T-helper 2 cell treated with Interferon-gamma antibody and Interleukin-4, amounts not matched to agents 5 μg/mL and 100 μg/mL, for 36 hours (primary cell): ENCODE measurements around the gene RAB27B.

Experiments
- DNase-seq: peaks from one replicate; pipeline ENCODE4 v3.0.0; 2021; ENCODE audit warnings: low spot score
- H3K27ac Mint-ChIP-seq: one replicate; pipeline ENCODE4 v1.8.0; 2021; ENCODE audit warnings: mild to moderate bottlenecking, mixed read lengths
- H3K27me3 Mint-ChIP-seq: one replicate; pipeline ENCODE4 v1.8.0; 2021; ENCODE audit warnings: low read depth, mixed read lengths
- H3K36me3 Mint-ChIP-seq: one replicate; pipeline ENCODE4 v1.8.0; 2021; ENCODE audit warnings: low read depth, mixed read lengths
- H3K4me1 Mint-ChIP-seq: one replicate; pipeline ENCODE4 v1.8.0; 2021; ENCODE audit warnings: low read depth, mixed read lengths
- H3K4me3 Mint-ChIP-seq: one replicate; pipeline ENCODE4 v1.8.0; 2022; ENCODE audit warnings: mild to moderate bottlenecking, moderate library complexity, mixed read lengths
- H3K9me3 Mint-ChIP-seq: one replicate; pipeline ENCODE4 v1.8.0; 2021; ENCODE audit warnings: mixed read lengths

Gene RAB27B

DNA sequence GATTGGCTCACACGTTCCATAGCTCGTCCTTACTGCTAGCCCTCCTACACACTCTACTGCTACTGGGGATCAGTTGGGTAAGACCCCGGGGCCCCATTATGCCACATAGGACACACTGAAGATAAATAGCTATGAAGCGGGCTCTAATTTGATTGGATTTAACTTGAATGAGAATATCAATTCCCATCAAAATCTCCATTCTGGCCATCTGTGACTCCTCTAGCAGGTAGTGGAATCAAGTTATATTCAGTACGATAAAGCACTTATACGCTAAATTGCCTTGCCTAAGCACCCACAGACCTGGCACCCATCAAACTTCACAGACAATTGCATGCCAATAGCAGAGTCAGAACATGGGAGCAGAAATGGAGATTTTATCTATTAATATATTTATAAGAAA lies 91.1 kb downstream of the RAB27B start:
- Mint-ChIP-seq H3K4me1 (no peaks in the 10 kb centered on the region), H3K9me3 (no peaks in the 10 kb centered on the region), H3K36me3 (no peaks in the 10 kb centered on the region), H3K27me3 (no peaks in the 10 kb centered on the region), H3K4me3 (no peak overlapping the region), H3K27ac (no peak overlapping the region)
- DNase-seq: no peak

DNA sequence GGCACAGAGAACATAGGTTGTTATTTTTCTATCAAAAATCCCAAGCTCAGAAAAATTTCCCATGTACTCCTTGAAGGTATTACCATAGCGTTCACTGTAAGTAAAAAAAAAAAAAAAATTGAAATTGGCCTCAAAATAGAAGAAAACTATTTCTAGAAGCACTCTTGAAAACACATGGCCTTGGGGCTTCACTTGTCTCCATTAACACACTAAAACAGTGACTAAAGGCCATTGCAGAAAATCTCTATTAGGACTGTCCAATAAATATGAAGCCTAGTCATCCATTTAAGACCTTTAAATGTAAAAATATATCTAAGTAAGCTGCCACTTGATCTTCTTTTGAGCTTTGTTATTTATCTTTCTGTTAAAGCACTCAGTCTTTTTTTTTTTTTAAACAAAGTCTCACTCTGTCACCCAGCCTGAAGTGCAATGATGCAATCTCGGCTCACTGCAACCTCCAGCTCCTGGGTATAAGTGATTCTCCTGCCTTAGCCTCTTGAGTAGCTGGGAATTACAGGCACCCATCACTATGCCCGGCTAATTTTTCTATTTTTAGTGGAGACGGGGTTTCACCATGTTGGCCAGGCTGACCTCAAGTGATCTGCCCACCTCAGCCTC lies 95.2 kb downstream of the RAB27B start:
- Mint-ChIP-seq H3K4me3 (no peak overlapping the region), H3K27me3 (no peaks in the 10 kb centered on the region), H3K9me3 (no peaks in the 10 kb centered on the region), H3K27ac (no peak overlapping the region), H3K4me1 (no peaks in the 10 kb centered on the region), H3K36me3 (no peaks in the 10 kb centered on the region)
- no peak for DNase-seq

DNA sequence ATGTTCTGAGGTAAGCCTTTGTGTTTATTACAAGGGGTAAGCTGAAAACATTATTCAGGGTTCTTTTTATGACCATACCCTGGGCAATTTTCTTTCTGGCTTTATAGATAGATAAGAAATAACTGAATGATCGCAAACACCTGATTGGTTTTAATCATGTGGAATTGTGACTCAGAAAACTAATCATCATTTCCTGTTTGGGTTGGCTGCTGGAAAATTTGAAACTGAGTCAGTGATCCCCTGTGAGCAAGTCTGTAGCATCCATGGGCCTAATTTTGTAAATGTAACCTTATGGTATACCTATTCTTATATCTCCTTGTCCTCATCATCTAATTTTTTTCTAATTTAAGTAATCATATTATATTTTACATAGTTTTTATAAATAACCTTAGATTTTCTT lies 96.7 kb downstream of the RAB27B start:
- Mint-ChIP-seq H3K27ac (no peak overlapping the region), H3K4me3 (no peak overlapping the region), H3K4me1 (no peaks in the 10 kb centered on the region), H3K9me3 (no peaks in the 10 kb centered on the region), H3K27me3 (no peaks in the 10 kb centered on the region), H3K36me3 (no peaks in the 10 kb centered on the region)
- no peak for DNase-seq

DNA sequence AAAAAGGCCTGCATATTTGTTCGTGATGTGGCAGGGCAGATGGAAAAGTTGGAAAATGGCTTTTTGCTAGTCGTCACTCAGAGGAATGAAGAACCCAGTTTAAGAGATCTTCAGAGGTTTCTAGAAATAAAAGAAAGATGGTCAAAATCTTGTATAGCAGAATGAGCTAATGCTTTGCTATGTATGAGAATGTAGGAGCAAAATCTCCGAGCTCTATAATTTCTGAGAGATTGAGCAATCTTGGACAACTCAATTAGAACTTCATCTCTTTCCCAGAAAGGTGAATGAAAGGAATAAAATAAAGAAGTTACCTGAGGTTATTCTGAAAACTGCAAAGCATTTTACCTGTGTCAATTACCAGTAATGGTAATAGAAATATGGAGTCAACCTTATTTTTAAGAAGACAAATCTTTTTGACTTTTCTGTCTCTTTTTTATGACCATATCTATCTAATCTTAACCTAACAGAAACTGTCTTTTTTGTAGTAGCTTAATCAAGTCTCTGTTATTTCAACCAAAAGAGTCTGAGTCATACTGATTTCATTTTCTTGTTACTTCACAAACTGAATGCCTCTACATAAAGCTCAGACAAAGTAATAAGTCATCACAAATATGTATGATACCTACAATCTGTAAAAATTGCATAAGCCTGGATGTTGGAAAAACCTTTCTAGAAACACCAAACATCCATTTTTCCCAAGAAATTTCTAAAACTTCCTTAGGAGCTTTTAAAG lies 98.5 kb downstream of the RAB27B start:
- Mint-ChIP-seq H3K27me3 (peaks cover 5% of the 10 kb centered on the region), H3K27ac (no peak overlapping the region), H3K9me3 (no peaks in the 10 kb centered on the region), H3K36me3 (no peaks in the 10 kb centered on the region), H3K4me3 (no peak overlapping the region), H3K4me1 (no peaks in the 10 kb centered on the region)
- DNase-seq: no peak

DNA sequence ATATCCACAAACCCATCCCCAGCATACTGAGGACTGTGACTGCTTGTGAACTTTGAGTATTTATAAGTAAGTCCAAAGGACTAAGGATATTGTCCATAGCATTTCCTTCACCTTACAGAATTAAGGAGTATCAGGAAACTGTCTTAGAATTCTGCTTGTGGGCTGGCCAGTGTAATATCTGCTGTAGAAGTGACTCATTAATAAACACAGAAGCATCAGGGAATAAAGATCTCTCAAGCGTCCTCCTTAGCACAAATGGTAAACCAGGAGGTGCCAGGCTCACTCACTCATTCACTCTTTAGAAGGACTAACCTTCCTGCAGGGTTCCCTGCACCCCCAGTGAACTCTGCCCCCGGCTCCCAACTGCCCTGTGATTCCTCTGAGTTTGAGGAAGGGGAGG lies 100.0 kb downstream of the RAB27B start:
- no peak for DNase-seq
- no peaks in the 10 kb centered on the region for H3K9me3 Mint-ChIP-seq
- H3K27me3 Mint-ChIP-seq: peaks cover 8% of the 10 kb centered on the region
- no peak overlapping the region for H3K27ac Mint-ChIP-seq
- H3K4me1 Mint-ChIP-seq: no peaks in the 10 kb centered on the region
- H3K36me3 Mint-ChIP-seq: no peaks in the 10 kb centered on the region
- H3K4me3 Mint-ChIP-seq: no peak overlapping the region

DNA sequence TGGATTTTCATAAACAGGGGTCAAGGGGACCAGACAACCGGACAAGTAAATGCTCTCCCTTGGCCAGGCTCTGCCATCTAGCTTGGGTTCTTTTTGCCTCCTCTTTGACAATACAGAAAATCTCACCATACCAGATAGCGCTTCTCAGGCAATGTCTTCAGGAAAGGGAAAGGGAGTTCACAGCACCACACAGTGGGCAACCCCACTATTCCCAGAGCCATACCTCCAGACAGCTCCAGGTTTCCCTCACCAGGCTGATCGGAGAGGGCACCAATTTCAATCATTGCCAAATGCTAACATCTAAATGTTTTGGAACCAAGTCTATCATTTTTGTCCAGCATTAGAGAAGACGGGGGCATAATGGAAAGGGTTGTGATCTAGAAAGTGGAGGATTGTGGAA lies 102.9 kb downstream of the RAB27B start:
- Mint-ChIP-seq H3K9me3 (no peaks in the 10 kb centered on the region), H3K27me3 (peaks cover 17% of the 10 kb centered on the region), H3K4me1 (no peaks in the 10 kb centered on the region), H3K4me3 (no peak overlapping the region), H3K27ac (no peak overlapping the region), H3K36me3 (no peaks in the 10 kb centered on the region)
- no peak for DNase-seq

DNA sequence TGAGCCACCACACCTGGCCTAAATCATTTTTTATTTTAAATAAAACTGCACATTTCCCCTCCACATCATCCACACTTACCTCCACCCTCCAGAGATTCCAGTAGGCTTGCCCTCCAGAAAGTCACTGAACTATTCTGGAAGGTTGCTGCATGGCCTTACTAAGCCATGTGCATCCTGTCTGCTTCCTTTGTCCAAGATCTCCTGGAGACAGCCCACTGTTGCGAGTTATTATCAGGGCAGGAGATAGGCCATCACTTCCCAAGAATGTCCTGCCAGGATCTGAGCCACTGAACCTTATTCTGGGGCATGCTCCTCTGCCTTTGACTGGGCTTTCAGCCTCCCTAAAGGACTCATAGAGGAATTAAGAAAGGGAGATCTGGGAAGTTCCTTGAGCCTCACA lies 104.2 kb downstream of the RAB27B start:
- Mint-ChIP-seq H3K36me3 (no peaks in the 10 kb centered on the region), H3K9me3 (no peaks in the 10 kb centered on the region), H3K4me1 (no peaks in the 10 kb centered on the region), H3K4me3 (no peak overlapping the region), H3K27me3 (peaks cover 23% of the 10 kb centered on the region), H3K27ac (no peak overlapping the region)
- no peak for DNase-seq

DNA sequence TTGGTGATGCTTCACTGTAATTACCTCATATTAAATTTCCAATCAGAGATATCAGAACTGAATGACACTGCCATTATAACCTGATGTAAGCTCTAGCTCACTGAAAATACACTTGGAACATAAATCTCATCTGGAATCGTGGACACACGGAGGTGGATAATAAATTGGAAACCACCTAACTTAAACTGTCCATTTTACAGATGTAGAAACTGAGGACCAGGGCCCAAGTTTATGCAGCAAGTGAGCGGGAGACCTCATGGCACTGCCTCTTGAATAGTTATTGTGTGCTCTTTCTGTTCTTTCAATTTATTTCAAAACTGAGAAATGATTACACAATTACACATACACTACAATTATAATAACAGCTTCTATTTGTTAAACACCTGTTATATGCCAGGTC lies 110.2 kb downstream of the RAB27B start:
- no peaks in the 10 kb centered on the region for H3K4me1 Mint-ChIP-seq
- no peak overlapping the region for H3K4me3 Mint-ChIP-seq
- no peak for DNase-seq
- H3K27me3 Mint-ChIP-seq: peaks cover 14% of the 10 kb centered on the region
- H3K36me3 Mint-ChIP-seq: no peaks in the 10 kb centered on the region
- no peak overlapping the region for H3K27ac Mint-ChIP-seq
- H3K9me3 Mint-ChIP-seq: no peaks in the 10 kb centered on the region

DNA sequence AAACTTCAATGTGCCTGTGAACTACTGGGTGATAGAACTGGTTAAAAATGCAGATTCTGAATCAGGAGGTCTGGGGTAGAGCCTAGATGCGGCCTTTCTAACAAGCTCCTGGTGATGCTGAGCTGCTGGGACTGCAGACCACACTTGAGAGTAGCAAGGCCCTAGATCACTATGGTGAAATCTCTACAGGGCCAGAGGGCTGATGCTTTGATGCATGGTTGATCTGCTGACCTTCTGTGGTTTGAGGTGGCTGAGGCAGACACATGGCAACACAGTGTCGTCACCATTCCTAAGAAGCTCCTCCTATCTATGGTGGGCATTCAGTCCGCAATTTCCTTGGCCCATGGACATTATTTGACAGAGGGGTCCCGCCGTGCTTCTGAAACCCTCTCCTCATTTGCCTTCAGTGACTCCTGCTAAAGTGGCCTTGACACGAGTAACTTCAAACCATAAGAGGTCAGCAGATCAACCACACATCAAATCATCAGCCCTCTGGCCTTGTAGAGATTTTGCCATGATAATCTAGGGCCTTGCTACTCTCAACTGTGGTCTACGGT lies 111.2 kb downstream of the RAB27B start:
- H3K9me3 Mint-ChIP-seq: no peaks in the 10 kb centered on the region
- no peaks in the 10 kb centered on the region for H3K36me3 Mint-ChIP-seq
- no peak for DNase-seq
- H3K27ac Mint-ChIP-seq: no peak overlapping the region
- no peak overlapping the region for H3K4me3 Mint-ChIP-seq
- no peaks in the 10 kb centered on the region for H3K4me1 Mint-ChIP-seq
- peaks cover 14% of the 10 kb centered on the region for H3K27me3 Mint-ChIP-seq

DNA sequence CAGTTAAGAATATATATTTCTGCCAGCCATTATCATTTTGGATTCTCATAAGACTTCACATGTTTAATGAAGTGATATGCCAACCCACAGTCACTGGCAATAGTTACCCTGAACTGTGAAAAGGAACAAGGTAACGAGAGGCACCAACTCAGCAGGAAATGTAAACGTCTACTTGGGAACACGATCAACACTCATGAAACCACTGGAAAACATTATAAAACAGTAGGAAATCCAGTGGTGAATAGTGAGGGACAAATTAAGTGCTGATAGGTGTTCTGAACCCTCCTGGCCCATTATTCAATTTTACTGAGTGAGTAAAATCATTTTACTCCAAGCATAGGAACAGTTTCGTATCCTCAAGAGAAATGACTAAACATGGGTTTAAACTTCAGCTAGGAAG lies 113.9 kb downstream of the RAB27B start:
- no peak overlapping the region for H3K4me3 Mint-ChIP-seq
- H3K27ac Mint-ChIP-seq: no peak overlapping the region
- H3K36me3 Mint-ChIP-seq: no peaks in the 10 kb centered on the region
- H3K27me3 Mint-ChIP-seq: peaks cover 7% of the 10 kb centered on the region
- peaks cover 12% of the 10 kb centered on the region for H3K4me1 Mint-ChIP-seq
- no peaks in the 10 kb centered on the region for H3K9me3 Mint-ChIP-seq
- no peak for DNase-seq

DNA sequence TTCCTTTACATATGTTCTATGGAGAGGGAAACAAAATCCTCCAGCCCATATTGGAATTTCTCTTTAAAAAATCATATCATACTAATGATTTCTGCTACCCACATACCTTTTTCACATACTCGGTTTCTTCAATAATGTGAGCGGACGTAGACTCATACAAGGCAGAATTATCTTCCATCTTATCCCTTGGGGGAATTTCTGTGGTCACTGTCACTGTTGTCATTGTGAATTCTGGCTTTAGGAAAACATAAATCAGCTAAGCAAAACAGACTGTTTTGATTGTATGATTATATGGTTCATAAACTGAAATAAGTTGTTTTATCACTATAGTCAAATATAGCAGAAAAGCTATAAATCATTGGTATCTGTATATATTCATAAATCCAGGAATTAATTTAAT lies 114.3 kb downstream of the RAB27B start:
- Mint-ChIP-seq H3K4me1 (peaks cover 12% of the 10 kb centered on the region), H3K27ac (no peak overlapping the region), H3K36me3 (no peaks in the 10 kb centered on the region), H3K9me3 (no peaks in the 10 kb centered on the region), H3K27me3 (peaks cover 7% of the 10 kb centered on the region), H3K4me3 (no peak overlapping the region)
- DNase-seq: no peak
